Testis (tissue), 2 donors: ENCODE measurements around the gene KREMEN2.

ENCODE experiments used
- CTCF ChIP-seq, 3 experiments: fragments of 450-650 bp in 2 of 3; fragments of 200-600 bp in 1 of 3; sonication (generic) in 1 of 3; IDR thresholded peaks; one replicate each; pipeline ENCODE4 v1.5.1; 2016 to 2019; ENCODE audit warnings: antibody characterized with exemption in 3 of 3, mild to moderate bottlenecking in 2 of 3, moderate library complexity in 1 of 3
- POLR2A ChIP-seq: fragments of 450-650 bp; IDR thresholded peaks from one replicate; pipeline ENCODE4 v1.6.1; 2017; ENCODE audit warnings: antibody characterized with exemption, mild to moderate bottlenecking, moderate library complexity

DNA sequence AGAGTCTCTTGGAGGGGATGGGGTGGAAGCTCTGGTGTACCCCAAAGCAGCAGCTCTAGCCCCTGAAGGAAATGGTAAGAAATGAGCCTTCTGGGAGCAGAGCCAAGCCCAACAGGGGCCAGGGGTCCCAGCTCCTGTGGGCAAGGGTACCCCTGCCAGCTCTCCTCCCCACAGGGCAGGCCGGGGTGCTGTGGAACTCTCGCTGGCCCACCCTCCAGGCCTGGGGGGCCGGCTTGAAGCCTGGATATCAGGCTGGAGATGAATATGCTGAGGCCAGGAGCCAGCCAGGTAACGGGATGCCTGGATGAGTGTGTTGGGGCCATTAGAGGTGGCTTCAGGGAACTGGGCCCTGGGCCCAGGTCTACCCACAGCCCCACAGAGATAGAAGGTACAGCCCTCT is 36.5 kb downstream of the KREMEN2 start:
- TF ChIP-seq CTCF (IDR thresholded peaks at IDR 0.05) (no peak), POLR2A (no peak)
